ENCODE data around the gene HEATR9.

Gene HEATR9

DNA sequence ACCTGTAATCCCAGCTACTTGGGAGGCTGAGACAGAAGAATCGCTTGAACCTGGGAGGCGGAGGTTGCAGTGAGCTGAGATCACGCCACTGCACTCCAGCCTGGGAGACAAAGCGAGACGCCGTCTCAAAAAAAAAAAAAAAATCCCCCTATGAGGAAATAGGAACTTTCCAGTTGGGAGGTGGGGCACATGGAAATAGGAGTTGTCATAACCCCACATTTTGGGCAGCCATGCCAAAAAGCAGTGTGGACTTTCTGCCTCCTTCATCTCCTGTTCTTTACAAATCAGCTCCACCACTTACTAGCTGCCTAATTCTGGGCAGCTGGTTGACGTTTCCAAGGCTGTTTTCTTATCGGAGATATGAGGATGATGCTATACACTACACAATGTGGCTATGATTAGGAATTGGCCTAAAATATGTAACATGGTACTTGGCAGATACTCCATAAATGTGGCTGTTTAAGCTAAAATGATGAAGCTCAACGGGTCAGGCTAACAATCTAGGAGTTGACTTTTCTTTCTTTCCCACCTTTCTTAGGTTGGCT is 33.0 kb upstream of the HEATR9 start:
- no peaks in the 10 kb centered on the region for H3K36me3 ChIP-seq (ENCODE audit: control insufficient read depth in 1 of 2, insufficient read depth in 2 of 2, low read depth in 1 of 2, low read length in 2 of 2)
- no peak overlapping the region for H2AK5ac ChIP-seq (ENCODE audit: low read length, severe bottlenecking)
- H3K4me3 ChIP-seq (ENCODE audit: insufficient read depth in 1 of 2, low read depth in 1 of 2, low read length in 2 of 2): no peak overlapping the region
- H3K4ac ChIP-seq (ENCODE audit: low read depth in 1 of 2, low read length in 2 of 2): no peak overlapping the region
- no peak overlapping the region for H4K8ac ChIP-seq (ENCODE audit: low read length)
- no peak overlapping the region for H2BK15ac ChIP-seq (ENCODE audit: low read depth, poor library complexity, severe bottlenecking)
- H3K9me3 ChIP-seq (ENCODE audit: control insufficient read depth, low read length): no peaks in the 10 kb centered on the region
- H4K91ac ChIP-seq (ENCODE audit: low read length): no peak overlapping the region
- no peak for DNase-seq
- H2BK5ac ChIP-seq (ENCODE audit: low read depth, low read length, poor library complexity, severe bottlenecking): no peak overlapping the region
- H3K4me2 ChIP-seq (ENCODE audit: low read length, poor library complexity, severe bottlenecking): no peak overlapping the region
- no peak overlapping the region for H2BK120ac ChIP-seq (ENCODE audit: low read depth, low read length)
- H2AFZ ChIP-seq (ENCODE audit: low read depth, low read length): no peak overlapping the region
- H3K4me1 ChIP-seq (ENCODE audit: control insufficient read depth, insufficient read depth, low read depth, low read length): peaks cover 7% of the 10 kb centered on the region
- H3K27me3 ChIP-seq (ENCODE audit: control insufficient read depth in 1 of 2, insufficient read depth in 1 of 2, low read length in 2 of 2): peaks cover 0 to 5% of the 10 kb centered on the region in 2 experiments
- no peak overlapping the region for H3K9ac ChIP-seq (ENCODE audit: low read length)
- no peaks in the 10 kb centered on the region for H3K79me1 ChIP-seq (replicated peaks; ENCODE audit: low read length, poor library complexity, severe bottlenecking)
- peak overlapping the region in 1 of 2 experiments; percentile 30 for H3K18ac ChIP-seq (ENCODE audit: low read depth in 1 of 2, low read length in 2 of 2)
- H2BK12ac ChIP-seq (ENCODE audit: low read length in 2 of 2): no peak overlapping the region
- H3K23ac ChIP-seq (ENCODE audit: low read length in 2 of 2): no peak overlapping the region
- no peak overlapping the region for H3K14ac ChIP-seq (ENCODE audit: low read length in 2 of 2)
- H3K27ac ChIP-seq (ENCODE audit: low read length, poor library complexity, severe bottlenecking): no peak overlapping the region
- WGBS: 87% methylated on average over 5 of the region's 9 CpGs

DNA sequence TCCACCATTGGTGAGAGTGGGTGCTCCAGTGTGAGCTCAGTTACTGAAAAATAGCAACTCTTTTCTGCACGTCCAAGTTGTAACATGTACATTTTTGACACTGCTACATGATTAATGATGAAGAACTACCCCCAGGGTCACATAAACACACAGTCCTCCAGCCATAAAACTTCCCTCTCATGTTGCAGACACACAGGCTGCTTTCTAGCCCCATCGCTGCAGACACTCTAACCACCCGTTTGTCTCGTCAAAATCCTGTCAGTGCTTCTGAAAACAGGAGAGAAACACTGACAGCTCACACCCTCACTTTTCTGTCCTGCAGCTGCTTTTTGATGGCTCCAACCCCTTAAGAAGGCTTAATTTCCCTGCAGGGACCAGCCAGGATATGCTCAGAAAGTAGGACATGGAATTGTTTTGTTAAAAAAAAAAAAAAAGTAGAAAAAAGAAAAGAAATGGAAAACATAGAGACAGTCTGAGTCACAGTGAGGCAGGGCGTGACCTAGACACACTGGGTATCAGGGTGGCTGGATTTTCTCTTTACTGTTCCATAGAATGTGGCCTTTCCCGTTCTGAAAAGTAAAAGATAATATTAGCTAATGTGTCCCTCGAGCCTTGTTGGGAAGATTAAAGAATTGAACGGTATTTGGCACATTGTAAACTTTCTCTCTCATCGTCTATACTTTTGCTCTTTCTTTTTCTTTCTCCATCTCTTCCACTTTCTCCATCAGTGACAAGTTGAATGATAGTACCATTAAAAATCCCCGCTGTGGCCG is 32.2 kb upstream of the HEATR9 start:
- Histone ChIP-seq H3K4me3 (ENCODE audit: insufficient read depth in 1 of 2, low read depth in 1 of 2, low read length in 2 of 2) (peak overlapping the region in 1 of 2 experiments; percentile 50), H3K27ac (ENCODE audit: low read length, poor library complexity, severe bottlenecking) (no peak overlapping the region), H3K9ac (ENCODE audit: low read length) (no peak overlapping the region), H3K79me1 (replicated peaks; ENCODE audit: low read length, poor library complexity, severe bottlenecking) (no peaks in the 10 kb centered on the region), H2AK5ac (ENCODE audit: low read length, severe bottlenecking) (no peak overlapping the region), H3K23ac (ENCODE audit: low read length in 2 of 2) (no peak overlapping the region), H4K8ac (ENCODE audit: low read length) (no peak overlapping the region), H3K18ac (ENCODE audit: low read depth in 1 of 2, low read length in 2 of 2) (peak overlapping the region in 1 of 2 experiments; percentile 23), H3K27me3 (ENCODE audit: control insufficient read depth in 1 of 2, insufficient read depth in 1 of 2, low read length in 2 of 2) (no peaks in the 10 kb centered on the region), H3K9me3 (ENCODE audit: control insufficient read depth, low read length) (no peaks in the 10 kb centered on the region), H2BK5ac (ENCODE audit: low read depth, low read length, poor library complexity, severe bottlenecking) (no peak overlapping the region), H4K91ac (ENCODE audit: low read length) (no peak overlapping the region), H2BK12ac (ENCODE audit: low read length in 2 of 2) (no peak overlapping the region), H3K4me1 (ENCODE audit: control insufficient read depth, insufficient read depth, low read depth, low read length) (peaks cover 5% of the 10 kb centered on the region), H3K36me3 (ENCODE audit: control insufficient read depth in 1 of 2, insufficient read depth in 2 of 2, low read depth in 1 of 2, low read length in 2 of 2) (no peaks in the 10 kb centered on the region), H3K4ac (ENCODE audit: low read depth in 1 of 2, low read length in 2 of 2) (no peak overlapping the region), H2AFZ (ENCODE audit: low read depth, low read length) (no peak overlapping the region), H2BK120ac (ENCODE audit: low read depth, low read length) (no peak overlapping the region), H2BK15ac (ENCODE audit: low read depth, poor library complexity, severe bottlenecking) (no peak overlapping the region), H3K4me2 (ENCODE audit: low read length, poor library complexity, severe bottlenecking) (peak overlapping the region; percentile 46), H3K14ac (ENCODE audit: low read length in 2 of 2) (no peak overlapping the region)
- peak; percentile 58 for DNase-seq
- 34% methylated on average over 11 of the region's 11 CpGs for WGBS

DNA sequence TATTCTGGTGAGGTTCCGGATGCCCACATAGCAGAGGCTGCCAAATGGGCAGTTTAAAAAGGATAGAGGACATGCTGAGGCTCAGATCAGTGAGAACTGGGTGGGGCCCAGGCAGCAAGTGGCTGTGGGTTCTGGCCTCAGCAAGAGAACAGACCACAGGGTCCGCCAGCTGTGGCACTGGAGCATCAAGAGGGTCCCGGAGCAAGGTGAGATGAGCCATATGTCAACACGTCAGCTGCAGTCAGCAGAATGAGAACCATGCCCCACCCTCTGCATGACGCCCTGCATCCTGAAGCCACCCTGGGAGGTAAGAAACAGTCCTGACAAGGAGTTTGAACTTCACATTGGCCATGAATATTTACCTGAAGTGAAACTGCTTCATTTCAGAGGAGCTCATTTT is 31.6 kb upstream of the HEATR9 start:
- Histone ChIP-seq H3K4me2 (ENCODE audit: low read length, poor library complexity, severe bottlenecking) (no peak overlapping the region), H3K18ac (ENCODE audit: low read depth in 1 of 2, low read length in 2 of 2) (peak overlapping the region; percentile 23 to 25), H4K8ac (ENCODE audit: low read length) (peak overlapping the region; percentile 51), H2BK12ac (ENCODE audit: low read length in 2 of 2) (no peak overlapping the region), H3K9me3 (ENCODE audit: control insufficient read depth, low read length) (no peaks in the 10 kb centered on the region), H2BK5ac (ENCODE audit: low read depth, low read length, poor library complexity, severe bottlenecking) (no peak overlapping the region), H3K27me3 (ENCODE audit: control insufficient read depth in 1 of 2, insufficient read depth in 1 of 2, low read length in 2 of 2) (no peaks in the 10 kb centered on the region), H2BK120ac (ENCODE audit: low read depth, low read length) (no peak overlapping the region), H3K36me3 (ENCODE audit: control insufficient read depth in 1 of 2, insufficient read depth in 2 of 2, low read depth in 1 of 2, low read length in 2 of 2) (no peaks in the 10 kb centered on the region), H3K14ac (ENCODE audit: low read length in 2 of 2) (no peak overlapping the region), H3K27ac (ENCODE audit: low read length, poor library complexity, severe bottlenecking) (no peak overlapping the region), H2BK15ac (ENCODE audit: low read depth, poor library complexity, severe bottlenecking) (no peak overlapping the region), H2AFZ (ENCODE audit: low read depth, low read length) (no peak overlapping the region), H3K4me3 (ENCODE audit: insufficient read depth in 1 of 2, low read depth in 1 of 2, low read length in 2 of 2) (no peak overlapping the region), H3K23ac (ENCODE audit: low read length in 2 of 2) (no peak overlapping the region), H3K4me1 (ENCODE audit: control insufficient read depth, insufficient read depth, low read depth, low read length) (peaks cover 5% of the 10 kb centered on the region), H3K79me1 (replicated peaks; ENCODE audit: low read length, poor library complexity, severe bottlenecking) (no peaks in the 10 kb centered on the region), H2AK5ac (ENCODE audit: low read length, severe bottlenecking) (no peak overlapping the region), H4K91ac (ENCODE audit: low read length) (no peak overlapping the region), H3K4ac (ENCODE audit: low read depth in 1 of 2, low read length in 2 of 2) (no peak overlapping the region), H3K9ac (ENCODE audit: low read length) (no peak overlapping the region)
- peak; percentile 2 for DNase-seq
- WGBS: 47% methylated on average over 5 of the region's 5 CpGs

DNA sequence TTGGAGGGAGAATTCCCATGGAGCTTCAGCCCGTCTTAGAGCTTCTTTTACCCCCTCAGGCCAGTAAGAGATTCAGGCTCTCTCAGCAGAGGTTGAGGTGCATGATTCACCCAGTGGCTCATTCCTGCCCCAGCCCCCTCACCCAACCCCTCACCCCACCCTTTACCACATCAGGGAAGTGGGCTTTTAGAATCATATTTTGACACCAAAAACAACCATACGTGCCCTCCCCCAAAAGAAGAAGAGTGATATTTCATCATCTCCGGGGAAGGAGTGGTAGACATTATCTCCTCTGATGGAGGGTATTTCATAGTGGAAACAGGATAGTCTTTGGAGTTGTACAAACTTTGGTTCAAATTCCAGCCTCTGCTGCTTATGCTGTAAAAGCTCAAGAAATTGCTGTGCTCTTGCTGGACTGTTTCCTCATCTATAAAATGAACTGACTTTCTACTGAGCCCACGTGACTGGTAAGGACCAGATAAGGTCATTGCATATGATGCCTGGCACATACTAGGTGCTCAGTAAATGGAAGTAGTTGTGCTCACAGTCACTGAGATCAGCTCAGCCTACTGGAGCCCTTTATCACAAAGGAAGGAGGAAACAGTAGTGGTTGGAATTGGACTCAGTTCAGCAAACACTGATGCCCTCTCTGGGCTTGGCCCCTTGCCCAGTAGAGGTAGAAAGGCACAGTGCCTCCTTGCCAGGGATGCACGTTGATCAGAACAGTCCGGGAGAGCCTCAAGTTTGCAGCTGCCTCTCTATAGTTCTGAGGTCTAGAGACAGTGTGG is 29.8 kb upstream of the HEATR9 start:
- no peaks in the 10 kb centered on the region for H3K36me3 ChIP-seq (ENCODE audit: control insufficient read depth in 1 of 2, insufficient read depth in 2 of 2, low read depth in 1 of 2, low read length in 2 of 2)
- no peaks in the 10 kb centered on the region for H3K27me3 ChIP-seq (ENCODE audit: control insufficient read depth in 1 of 2, insufficient read depth in 1 of 2, low read length in 2 of 2)
- no peak overlapping the region for H3K4me3 ChIP-seq (ENCODE audit: insufficient read depth in 1 of 2, low read depth in 1 of 2, low read length in 2 of 2)
- peaks cover 5% of the 10 kb centered on the region for H3K4me1 ChIP-seq (ENCODE audit: control insufficient read depth, insufficient read depth, low read depth, low read length)
- WGBS: 89% methylated on average over 6 of the region's 6 CpGs
- no peak overlapping the region for H2BK5ac ChIP-seq (ENCODE audit: low read depth, low read length, poor library complexity, severe bottlenecking)
- H3K9me3 ChIP-seq (ENCODE audit: control insufficient read depth, low read length): no peaks in the 10 kb centered on the region
- no peak overlapping the region for H3K14ac ChIP-seq (ENCODE audit: low read length in 2 of 2)
- no peak overlapping the region for H3K23ac ChIP-seq (ENCODE audit: low read length in 2 of 2)
- no peak overlapping the region for H3K4ac ChIP-seq (ENCODE audit: low read depth in 1 of 2, low read length in 2 of 2)
- no peak overlapping the region for H2AFZ ChIP-seq (ENCODE audit: low read depth, low read length)
- no peak overlapping the region for H2BK15ac ChIP-seq (ENCODE audit: low read depth, poor library complexity, severe bottlenecking)
- H3K79me1 ChIP-seq (replicated peaks; ENCODE audit: low read length, poor library complexity, severe bottlenecking): no peaks in the 10 kb centered on the region
- no peak for DNase-seq
- H4K91ac ChIP-seq (ENCODE audit: low read length): no peak overlapping the region
- H3K27ac ChIP-seq (ENCODE audit: low read length, poor library complexity, severe bottlenecking): no peak overlapping the region
- no peak overlapping the region for H3K4me2 ChIP-seq (ENCODE audit: low read length, poor library complexity, severe bottlenecking)
- H3K9ac ChIP-seq (ENCODE audit: low read length): no peak overlapping the region
- no peak overlapping the region for H3K18ac ChIP-seq (ENCODE audit: low read depth in 1 of 2, low read length in 2 of 2)
- H2BK12ac ChIP-seq (ENCODE audit: low read length in 2 of 2): peak overlapping the region in 1 of 2 experiments; percentile 9
- no peak overlapping the region for H2AK5ac ChIP-seq (ENCODE audit: low read length, severe bottlenecking)
- no peak overlapping the region for H2BK120ac ChIP-seq (ENCODE audit: low read depth, low read length)
- H4K8ac ChIP-seq (ENCODE audit: low read length): no peak overlapping the region

All from mesenchymal stem cell (in vitro differentiated cells and primary cell).